SK-N-SH treated with all-trans-retinoic acid at 6 μM for 48 hours (cell line): ENCODE data around the gene FLII.

Experiments used
- ATAC-seq: fragments of 200-7000 bp; cut with Tn5 transposase; 3 replicates; pipeline ENCODE4 v1.9.1; 2020; ENCODE audit warnings: mild to moderate bottlenecking, moderate library complexity
- ARNTL ChIP-seq: fragments of 450-650 bp; formaldehyde crosslinking; IDR thresholded peaks from 2 replicates; pipeline ENCODE4 v1.5.0; 2020; ENCODE audit warnings: low read depth, mild to moderate bottlenecking, moderate library complexity, borderline replicate concordance
- BACH2 ChIP-seq: fragments of 250-450 bp; sonication (Bioruptor Pico); IDR thresholded peaks from 2 replicates; pipeline ENCODE4 v1.9.0; 2021; ENCODE audit warnings: mild to moderate bottlenecking, borderline replicate concordance
- CSDC2 ChIP-seq: fragments of 250-450 bp; sonication (Bioruptor Pico); IDR thresholded peaks from 2 replicates; pipeline ENCODE4 v1.5.0; 2020; ENCODE audit warnings: mild to moderate bottlenecking, moderate library complexity
- CSRNP3 ChIP-seq: fragments of 250-450 bp; sonication (Bioruptor Pico); IDR thresholded peaks from 2 replicates; pipeline ENCODE4 v1.5.1; 2021; ENCODE audit warnings: mild to moderate bottlenecking, moderate library complexity
- ESRRG ChIP-seq: fragments of 250-450 bp; sonication (Bioruptor Pico); IDR thresholded peaks from 2 replicates; pipeline ENCODE4 v1.6.1; 2021; ENCODE audit warnings: mild to moderate bottlenecking
- GLIS3 ChIP-seq: fragments of 250-450 bp; sonication (Bioruptor Pico); IDR thresholded peaks from 2 replicates; pipeline ENCODE4 v1.5.0; 2020; ENCODE audit warnings: mild to moderate bottlenecking, moderate library complexity
- ISL1 ChIP-seq: fragments of 250-450 bp; sonication (Bioruptor Pico); IDR thresholded peaks from 2 replicates; pipeline ENCODE4 v2.1.2; 2022; ENCODE audit warnings: mild to moderate bottlenecking, moderate library complexity
- OSR1 ChIP-seq: fragments of 250-450 bp; sonication (Bioruptor Pico); IDR thresholded peaks from 2 replicates; pipeline ENCODE4 v1.8.0; 2022; ENCODE audit warnings: moderate library complexity, mild to moderate bottlenecking, inconsistent platforms
- PATZ1 ChIP-seq: fragments of 250-450 bp; sonication (Bioruptor Pico); IDR thresholded peaks from 2 replicates; pipeline ENCODE4 v1.8.0; 2020; ENCODE audit warnings: mild to moderate bottlenecking, moderate library complexity, borderline replicate concordance
- POU6F1 ChIP-seq: fragments of 250-450 bp; sonication (Bioruptor Pico); IDR thresholded peaks from 2 replicates; pipeline ENCODE4 v1.8.0; 2021; ENCODE audit warnings: low read depth, mild to moderate bottlenecking, moderate library complexity, borderline replicate concordance
- PPARA ChIP-seq: fragments of 250-450 bp; sonication (Bioruptor Pico); IDR thresholded peaks from 2 replicates; pipeline ENCODE4 v1.5.0; 2020; ENCODE audit warnings: mild to moderate bottlenecking, borderline replicate concordance
- RARB ChIP-seq: fragments of 250-450 bp; sonication (Bioruptor Pico); IDR thresholded peaks from 2 replicates; pipeline ENCODE4 v1.8.0; 2021; ENCODE audit warnings: mild to moderate bottlenecking, moderate library complexity
- SNAI2 ChIP-seq: fragments of 250-450 bp; sonication (Bioruptor Pico); IDR thresholded peaks from 2 replicates; pipeline ENCODE4 v1.5.0; 2020; ENCODE audit warnings: mild to moderate bottlenecking, moderate library complexity
- TCF4 ChIP-seq: fragments of 250-450 bp; sonication (Bioruptor Pico); IDR thresholded peaks from 2 replicates; pipeline ENCODE4 v1.8.0; 2021; ENCODE audit warnings: mild to moderate bottlenecking, moderate library complexity, borderline replicate concordance
- TOX ChIP-seq: fragments of 250-450 bp; sonication (Bioruptor Pico); IDR thresholded peaks from 2 replicates; pipeline ENCODE4 v1.8.0; 2021; ENCODE audit warnings: mild to moderate bottlenecking, moderate library complexity, borderline replicate concordance
- TSHZ2 ChIP-seq: fragments of 250-450 bp; sonication (Bioruptor Pico); IDR thresholded peaks from 2 replicates; pipeline ENCODE4 v1.5.0; 2020; ENCODE audit warnings: mild to moderate bottlenecking, moderate library complexity
- ZC3H10 ChIP-seq: fragments of 250-450 bp; sonication (Bioruptor Pico); IDR thresholded peaks from 2 replicates; pipeline ENCODE4 v1.5.1; 2021; ENCODE audit warnings: mild to moderate bottlenecking, moderate library complexity
- ZFP3 ChIP-seq: fragments of 250-450 bp; sonication (Bioruptor Pico); IDR thresholded peaks from 2 replicates; pipeline ENCODE4 v1.5.0; 2020; ENCODE audit warnings: mild to moderate bottlenecking, moderate library complexity
- ZFP30 ChIP-seq: fragments of 450-650 bp; formaldehyde crosslinking; IDR thresholded peaks from 2 replicates; pipeline ENCODE4 v1.5.0; 2022; ENCODE audit warnings: mild to moderate bottlenecking, moderate library complexity
- ZNF565 ChIP-seq: fragments of 450-650 bp; formaldehyde crosslinking; conservative IDR thresholded peaks from 2 replicates; pipeline ENCODE4 v1.5.0; 2020; ENCODE audit warnings: low read depth, mild to moderate bottlenecking, moderate library complexity
- ZNF70 ChIP-seq: fragments of 450-650 bp; formaldehyde crosslinking; IDR thresholded peaks from 2 replicates; pipeline ENCODE4 v1.5.0; 2020; ENCODE audit warnings: mild to moderate bottlenecking, moderate library complexity
- ZNF8 ChIP-seq: fragments of 450-650 bp; formaldehyde crosslinking; IDR thresholded peaks from 2 replicates; pipeline ENCODE4 v1.5.0; 2020; ENCODE audit warnings: mild to moderate bottlenecking, moderate library complexity

The FLII gene

GRCh38 chr17:18240449-18240848 lies 18.1 kb downstream of the FLII start:
- no peak for ATAC-seq
- TF ChIP-seq SNAI2 (CRISPR knock-in tag) (no peak), ZFP3 (CRISPR knock-in tag) (no peak), ZC3H10 (CRISPR knock-in tag) (no peak), TSHZ2 (CRISPR knock-in tag) (no peak), ESRRG (CRISPR knock-in tag) (no peak), ZNF8 (CRISPR knock-in tag) (no peak), POU6F1 (CRISPR knock-in tag) (no peak), RARB (CRISPR knock-in tag) (no peak), ISL1 (CRISPR knock-in tag) (no peak), CSDC2 (no peak), BACH2 (CRISPR knock-in tag) (no peak), GLIS3 (CRISPR knock-in tag) (no peak), ARNTL (no peak), ZNF70 (no peak)

- no peak for TF ChIP-seq RARB (CRISPR knock-in tag)
- no peak for TF ChIP-seq TOX (CRISPR knock-in tag)
- TF ChIP-seq GLIS3 (CRISPR knock-in tag): no peak
- no peak for TF ChIP-seq PATZ1
- no peak for TF ChIP-seq PPARA (CRISPR knock-in tag)
- ATAC-seq: no peak
Observed at GRCh38 chr17:18238299-18238698, 20.2 kb downstream of the FLII start.

- ATAC-seq: no peak
Observed at GRCh38 chr17:18237461-18237860, 21.1 kb downstream of the FLII start.

More at GRCh38 chr17:18237461-18237860, 21.1 kb downstream of the FLII start:
- TF ChIP-seq OSR1 (CRISPR knock-in tag): no peak
- TF ChIP-seq ZNF8 (CRISPR knock-in tag): no peak
- no peak for TF ChIP-seq CSDC2
- no peak for TF ChIP-seq SNAI2 (CRISPR knock-in tag)
- TF ChIP-seq CSRNP3 (CRISPR knock-in tag): no peak
- no peak for TF ChIP-seq GLIS3 (CRISPR knock-in tag)
- TF ChIP-seq ZFP3 (CRISPR knock-in tag): no peak
- TF ChIP-seq RARB (CRISPR knock-in tag): no peak
- TF ChIP-seq ZC3H10 (CRISPR knock-in tag): no peak
- TF ChIP-seq ZNF565 (CRISPR knock-in tag): no peak
- no peak for TF ChIP-seq TCF4
- no peak for TF ChIP-seq ZFP30
- no peak for TF ChIP-seq TOX (CRISPR knock-in tag)
- no peak for TF ChIP-seq ESRRG (CRISPR knock-in tag)
- TF ChIP-seq PATZ1: no peak
- no peak for TF ChIP-seq ZNF70
- TF ChIP-seq ISL1 (CRISPR knock-in tag): no peak
- TF ChIP-seq TSHZ2 (CRISPR knock-in tag): no peak
- no peak for TF ChIP-seq POU6F1 (CRISPR knock-in tag)
